Left lung (tissue), 10 donors: ENCODE data around the gene OR1I1. TPM values are rescaled to one million over a fixed set of nuclear protein-coding genes. Genes with fewer than 3 reads are reported as not detected.
A peak's percentile ranks its signal among the peaks of the same experiment; 100 is the strongest.
"Not testable (repeated sequence)": the region's sequence is repeated elsewhere in the genome, so short reads cannot be mapped to it uniquely, and the experiment has no call there.

Source experiments
- ATAC-seq: fragments of 200-7000 bp; cut with Tn5 transposase; one replicate; pipeline ENCODE4 v1.9.1; 2020; ENCODE audit warnings: moderate library complexity
- DNase-seq, 4 donors: peaks; one replicate each; pipeline ENCODE4 v3.0.0-alpha.2; 2013 to 2020
- H3K27ac ChIP-seq, 2 donors: fragments of 200-600 bp; sonication (generic) in 1 of 2; one replicate each; pipeline versions ENCODE4 v1.5.0 to v1.8.0; 2020 to 2021
- H3K27me3 ChIP-seq, 2 donors: fragments of 200-600 bp; sonication (generic) in 1 of 2; one replicate each; pipeline versions ENCODE4 v1.5.0 to v1.8.0; 2020 to 2021
- H3K36me3 ChIP-seq, 2 donors: fragments of 200-600 bp; sonication (generic) in 1 of 2; one replicate each; pipeline versions ENCODE4 v1.5.0 to v1.8.0; 2020 to 2021
- H3K4me1 ChIP-seq, 2 donors: fragments of 200-600 bp; one replicate each; pipeline ENCODE4 v1.8.0; 2021
- H3K4me3 ChIP-seq, 2 donors: fragments of 200-600 bp; sonication (generic) in 1 of 2; one replicate each; pipeline versions ENCODE4 v1.5.0 to v1.8.0; 2020 to 2021; ENCODE audit warnings: mild to moderate bottlenecking in 1 of 2
- H3K9me3 ChIP-seq, 2 donors: fragments of 200-600 bp; sonication (generic) in 1 of 2; one replicate each; pipeline versions ENCODE4 v1.5.0 to v1.8.0; 2020 to 2021
- CTCF ChIP-seq, 2 donors: fragments of 200-600 bp; sonication (generic) in 1 of 2; IDR thresholded peaks; one replicate each; pipeline versions ENCODE4 v1.5.0 to v1.8.0; 2021; ENCODE audit warnings: antibody characterized with exemption in 2 of 2
- intact Hi-C, 2 donors: fragments of 100-400 bp; cut with DNase I; formaldehyde crosslinking; loops; one replicate each; pipeline versions ENCODE4 v1.11.2 to v1.14.2; 2022
- polyA plus RNA-seq, 6 donors: library from polyadenylated mRNA; unstranded; fragments of 120-200 nt; gene quantifications; one replicate each; pipeline ENCODE4 v1.2.1, GENCODE V29; 2013; ENCODE audit not compliant: insufficient read length in 6 of 6
- total RNA-seq, 2 donors: library from RNA; stranded (reverse); fragmentation: NEBNext Ultra II Directional; extraction: Animal tissue kit (Norgen Biotek cat#: 25700); gene quantifications; one replicate each; pipeline ENCODE4 v1.2.1, GENCODE V29; 2021
- donor health status: DM: no; HTN: yes; CAD: no.
- donor health status: DM: no; HTN: no; CAD: no.

Gene OR1I1
- total and polyA plus RNA-seq, 8 donors: 0.07 to 0.14 (median 0.09) TPM; not detected in 2

- DNase-seq (no peak), ATAC-seq (no peak)
- intact Hi-C loops: no loop called here
- Histone ChIP-seq H3K27ac (no peak overlapping the region), H3K27me3 (peaks cover 0 to 42% of the 10 kb centered on the region in 2 donors), H3K4me1 (no peaks in the 10 kb centered on the region), H3K4me3 (no peak overlapping the region), H3K9me3 (no peaks in the 10 kb centered on the region), H3K36me3 (no peaks in the 10 kb centered on the region)
- TF ChIP-seq CTCF (IDR thresholded peaks at IDR 0.05): no peak
Measured at GRCh38 chr19:15087182-15087581, 5.2 kb downstream of the OR1I1 start.

DNA sequence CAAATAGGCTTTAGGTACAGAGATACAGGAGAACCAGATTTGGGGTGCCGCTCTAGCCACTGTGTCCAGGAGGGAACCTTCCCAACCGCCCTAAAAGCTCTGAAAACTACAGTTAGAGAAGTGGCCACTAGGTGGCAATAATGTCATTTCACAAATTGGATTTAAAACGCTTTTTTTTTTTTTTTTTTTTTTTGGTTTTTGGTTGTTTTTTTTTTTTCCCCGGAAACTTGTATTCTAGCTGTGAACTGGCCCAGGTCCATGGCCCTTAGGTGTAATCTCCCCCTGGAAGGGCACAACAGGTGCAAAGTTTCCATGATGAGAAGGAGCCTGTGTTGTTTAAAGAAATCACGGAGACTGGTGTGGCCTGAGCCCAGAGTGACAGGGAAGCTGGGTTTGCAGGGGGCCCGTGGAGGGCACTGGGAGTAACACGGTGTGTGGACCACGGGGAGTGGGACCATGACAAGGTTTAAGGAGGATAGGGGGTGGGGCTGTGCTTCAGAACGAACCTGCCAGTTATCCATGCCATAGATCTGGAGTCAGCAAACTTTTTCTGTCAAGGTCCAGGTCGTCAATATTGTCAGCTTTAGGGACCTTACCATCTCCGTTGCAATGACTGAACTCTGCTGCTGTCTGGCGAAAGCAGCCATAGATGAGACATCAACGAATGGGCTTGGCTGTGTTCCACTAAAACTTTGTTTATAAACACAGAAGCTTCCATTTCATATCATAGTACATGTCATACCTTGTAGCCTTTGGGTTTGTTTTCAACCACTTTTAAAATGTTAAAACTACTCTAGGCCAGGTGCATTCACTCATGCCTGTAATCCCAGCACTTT is 10.1 kb downstream of the OR1I1 start:
- Histone ChIP-seq H3K4me1 (no peaks in the 10 kb centered on the region), H3K4me3 (no peak overlapping the region), H3K9me3 (no peaks in the 10 kb centered on the region), H3K36me3 (no peaks in the 10 kb centered on the region), H3K27me3 (peaks cover 0 to 9% of the 10 kb centered on the region in 2 donors), H3K27ac (no peak overlapping the region)
- ATAC-seq (peak; percentile 84), DNase-seq (peak in 2 of 4 donors; percentile 57 to 81)
- peak; percentile 60 to 81 for TF ChIP-seq CTCF (IDR thresholded peaks at IDR 0.05)
- intact Hi-C loops: loop anchor here in 1 of 2 donors (10.0 kb wide), 1 partner anchor 463 kb away; no protein-coding TSS in a partner anchor

DNA sequence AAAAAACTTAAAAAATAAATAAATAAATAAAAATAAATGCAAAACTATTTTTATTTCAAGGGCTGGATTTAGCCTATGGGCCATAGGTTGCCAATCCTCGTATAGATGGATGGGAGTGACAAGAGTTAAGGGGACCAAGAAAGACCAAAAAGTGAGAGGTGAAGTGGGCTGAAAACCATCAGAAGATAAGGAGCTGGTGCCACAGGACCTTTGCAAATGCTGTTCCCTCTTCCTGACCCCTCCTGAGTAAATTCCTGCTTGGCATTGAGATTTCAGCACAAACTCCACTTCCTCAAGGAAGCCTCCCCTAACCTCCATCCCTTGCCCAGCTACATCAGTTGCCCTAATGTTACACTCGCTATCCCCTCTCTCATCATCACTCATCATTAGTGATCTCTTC is 11.0 kb downstream of the OR1I1 start:
- DNase-seq (no peak), ATAC-seq (no peak)
- no peaks in the 10 kb centered on the region for H3K9me3 ChIP-seq
- H3K4me3 ChIP-seq: no peak overlapping the region
- intact Hi-C loops: loop anchor here in 1 of 2 donors (10.0 kb wide), 1 partner anchor 462 kb away; no protein-coding TSS in a partner anchor
- no peaks in the 10 kb centered on the region for H3K4me1 ChIP-seq
- peaks cover 0 to 2% of the 10 kb centered on the region in 2 donors for H3K27me3 ChIP-seq
- no peak overlapping the region for H3K27ac ChIP-seq
- no peaks in the 10 kb centered on the region for H3K36me3 ChIP-seq
- TF ChIP-seq CTCF (IDR thresholded peaks at IDR 0.05): no peak

DNA sequence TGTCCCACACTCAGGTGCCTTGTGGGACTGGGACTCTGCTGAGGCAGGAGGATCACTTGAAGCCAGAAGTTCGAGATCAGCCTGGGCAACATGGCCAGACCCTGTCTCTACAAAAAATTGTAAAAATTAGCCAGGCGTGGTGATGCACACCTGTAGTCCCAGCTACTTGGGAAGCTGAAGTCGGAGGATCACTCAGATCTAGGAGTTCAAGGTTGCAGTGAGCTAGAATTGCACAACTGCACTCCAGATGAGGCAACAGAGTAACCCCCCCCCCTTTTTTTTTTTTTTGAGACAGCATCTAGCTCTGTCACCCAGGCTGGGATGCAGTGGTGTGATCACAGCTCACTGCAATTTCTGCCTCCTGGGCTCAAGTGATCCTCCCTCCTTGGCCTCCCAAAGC is 14.2 kb downstream of the OR1I1 start:
- Histone ChIP-seq H3K9me3 (no peaks in the 10 kb centered on the region), H3K4me3 (no peak overlapping the region), H3K27me3 (no peaks in the 10 kb centered on the region), H3K36me3 (no peaks in the 10 kb centered on the region), H3K27ac (no peak overlapping the region), H3K4me1 (no peaks in the 10 kb centered on the region)
- DNase-seq: no peak
- ATAC-seq: no peak
- TF ChIP-seq CTCF (IDR thresholded peaks at IDR 0.05): no peak
- intact Hi-C loops: loop anchor here in 1 of 2 donors (10.0 kb wide), 1 partner anchor 459 kb away; no protein-coding TSS in a partner anchor

DNA sequence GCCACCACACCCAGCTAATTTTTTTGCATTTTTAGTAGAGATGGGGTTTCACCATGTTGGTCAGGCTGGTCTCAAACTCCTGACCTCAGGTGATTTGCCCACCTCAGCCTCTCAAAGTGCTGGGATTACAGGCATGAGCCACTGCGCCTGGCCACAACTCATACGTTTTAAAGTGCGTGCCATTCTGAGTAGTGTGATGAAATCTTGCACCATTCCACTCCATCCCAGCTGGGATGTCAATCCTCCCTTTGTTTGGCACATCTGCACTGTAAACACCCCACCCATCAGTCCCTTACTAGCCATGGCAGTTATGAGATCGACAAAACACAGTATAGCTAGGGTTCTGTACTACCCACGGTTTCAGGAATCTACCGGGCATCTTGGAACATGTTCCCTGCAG is 16.0 kb downstream of the OR1I1 start:
- ATAC-seq, H3K4me1 ChIP-seq, H3K27me3 ChIP-seq, DNase-seq, H3K4me3 ChIP-seq, H3K36me3 ChIP-seq, H3K27ac ChIP-seq, H3K9me3 ChIP-seq: not testable (repeated sequence)
- intact Hi-C loops: loop anchor here in 1 of 2 donors (10.0 kb wide), 1 partner anchor 457 kb away; no protein-coding TSS in a partner anchor
